PC-3 (cell line): ENCODE data around the gene ZNF277. TPM values are rescaled to one million over a fixed set of nuclear protein-coding genes. Genes with fewer than 3 reads are reported as not detected.
"Not testable (repeated sequence)": the region's sequence is repeated elsewhere in the genome, so short reads cannot be mapped to it uniquely, and the experiment has no call there.

ENCODE experiments used
- ATAC-seq: fragments of 200-7000 bp; cut with Tn5 transposase; 2 replicates; pipeline ENCODE4 v1.9.1; 2020; ENCODE audit warnings: mild to moderate bottlenecking, moderate library complexity
- BruUV-seq: library from RNA; stranded (reverse); fragments of 400-500 nt; replicated peaks from 2 replicates; lab custom pipeline; 2021; lab: Mats Ljungman, UMichigan
- CTCF ChIA-PET: fragments of 300-600 bp; sonication (Branson Sonifier 250); formaldehyde crosslinking; loops from one replicate; lab custom pipeline; 2022; ENCODE audit warnings: antibody characterized with exemption; lab: Charles Lee
- POLR2A ChIA-PET: fragments of 300-600 bp; sonication (Branson Sonifier 250); formaldehyde crosslinking; loops from one replicate; lab custom pipeline; 2022; ENCODE audit warnings: antibody characterized with exemption; ENCODE audit not compliant: unreplicated experiment; lab: Charles Lee
- DNase-seq: peaks from one replicate; pipeline ENCODE4 v3.0.0-alpha.2; 2015
- H2AFZ ChIP-seq: fragments of 300-600 bp; sonication (generic); 2 replicates; pipeline ENCODE4 v1.6.0; 2016; ENCODE audit warnings: antibody characterized with exemption, low read length
- H3F3A ChIP-seq: fragments of 300-600 bp; sonication (generic); one replicate; pipeline ENCODE4 v1.6.0; 2017; ENCODE audit warnings: antibody characterized with exemption, low read length, control low read depth, mild to moderate bottlenecking; ENCODE audit not compliant: unreplicated experiment
- H3K27ac ChIP-seq: fragments of 300-600 bp; sonication (generic); 2 replicates; pipeline ENCODE4 v1.5.1; 2016; ENCODE audit warnings: mild to moderate bottlenecking, low read length
- H3K27me3 ChIP-seq: fragments of 300-600 bp; sonication (generic); 2 replicates; pipeline ENCODE4 v1.6.1; 2016; ENCODE audit warnings: low read length, mixed read lengths
- H3K36me3 ChIP-seq: fragments of 300-600 bp; sonication (generic); 2 replicates; pipeline ENCODE4 v1.6.1; 2016; ENCODE audit warnings: low read depth, mixed run types, low read length, mixed read lengths
- H3K4me1 ChIP-seq: fragments of 300-600 bp; sonication (generic); 2 replicates; pipeline ENCODE4 v1.5.1; 2016; ENCODE audit warnings: low read length; ENCODE audit not compliant: insufficient read depth
- H3K4me2 ChIP-seq: fragments of 300-600 bp; sonication (generic); 2 replicates; pipeline ENCODE4 v1.6.0; 2016; ENCODE audit warnings: low read length
- H3K4me3 ChIP-seq: fragments of 300-600 bp; sonication (generic); 2 replicates; pipeline ENCODE4 v1.5.1; 2016; ENCODE audit warnings: mild to moderate bottlenecking, low read length, mixed read lengths
- H3K79me2 ChIP-seq: fragments of 300-600 bp; sonication (generic); 2 replicates; pipeline ENCODE4 v1.6.1; 2017; ENCODE audit warnings: low read length, mixed read lengths
- H3K9ac ChIP-seq: fragments of 300-600 bp; sonication (generic); 2 replicates; pipeline ENCODE4 v1.6.0; 2016; ENCODE audit warnings: mild to moderate bottlenecking, low read length
- H3K9me2 ChIP-seq: fragments of 300-600 bp; sonication (generic); replicated peaks from 2 replicates; pipeline ENCODE4 v1.6.1; 2016; ENCODE audit warnings: mixed run types, low read length, mixed read lengths
- H3K9me3 ChIP-seq: fragments of 300-600 bp; sonication (generic); 2 replicates; pipeline ENCODE4 v1.6.1; 2016; ENCODE audit warnings: low read length, mixed read lengths
- H4K20me1 ChIP-seq: fragments of 300-600 bp; sonication (generic); 2 replicates; pipeline ENCODE4 v1.6.1; 2016; ENCODE audit warnings: low read length, mixed read lengths
- CTCF ChIP-seq: fragments of 300-600 bp; sonication (generic); conservative IDR thresholded peaks from 2 replicates; pipeline ENCODE4 v1.5.1; 2017; ENCODE audit warnings: antibody characterized with exemption, low read depth, mild to moderate bottlenecking, low read length
- EZH2 ChIP-seq: fragments of 300-600 bp; sonication (generic); IDR thresholded peaks from one replicate; pipeline ENCODE4 v1.6.1; 2017; ENCODE audit warnings: antibody characterized with exemption, mild to moderate bottlenecking, low read length; ENCODE audit not compliant: unreplicated experiment
- EZH2phosphoT487 ChIP-seq: fragments of 300-600 bp; sonication (generic); IDR thresholded peaks from 2 replicates; pipeline ENCODE4 v1.6.1; 2018; ENCODE audit warnings: mild to moderate bottlenecking, antibody characterized with exemption, low read length, borderline replicate concordance
- intact Hi-C: fragments of 100-400 bp; cut with micrococcal nuclease; formaldehyde crosslinking; loops from 2 replicates; pipeline ENCODE4 v1.9.0; 2023
- total RNA-seq: library from RNA; depleted of rRNA; stranded (reverse); fragments of >200 nt; gene quantifications from 2 replicates; pipeline ENCODE4 v1.2.3, GENCODE V29; 2014

Gene ZNF277
- total RNA-seq, 1 experiment from 2014 or later, result 14.0 TPM

DNA sequence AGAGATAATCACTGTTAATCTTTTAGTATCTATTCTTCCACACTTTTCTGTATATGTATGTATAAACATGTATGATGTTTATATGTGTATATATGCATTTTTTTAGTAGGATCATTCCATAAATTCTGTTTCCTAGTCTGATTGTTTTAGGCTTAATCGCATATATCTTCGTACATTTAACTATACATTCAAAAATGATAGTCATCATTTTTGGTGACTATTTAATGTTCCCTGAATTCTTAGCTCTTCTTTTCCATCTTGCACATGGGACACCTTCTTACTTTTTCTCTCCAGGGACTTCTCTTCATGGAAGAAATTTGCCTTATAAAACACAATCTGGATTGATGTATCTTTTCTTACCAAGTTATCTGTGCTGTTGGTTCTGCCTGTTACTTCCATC, 42.1 kb downstream of the ZNF277 start:
- Histone ChIP-seq H3K9me2 (no peaks in the 10 kb centered on the region), H3K27me3 (no peaks in the 10 kb centered on the region), H4K20me1 (no peaks in the 10 kb centered on the region), H3K9me3 (no peaks in the 10 kb centered on the region), H2AFZ (no peak overlapping the region), H3K4me2 (no peak overlapping the region), H3K79me2 (no peaks in the 10 kb centered on the region), H3K9ac (no peak overlapping the region), H3K4me3 (no peak overlapping the region), H3K27ac (no peak overlapping the region), H3K4me1 (no peaks in the 10 kb centered on the region), H3K36me3 (no peaks in the 10 kb centered on the region), H3F3A (no peaks in the 10 kb centered on the region)
- DNase-seq (no peak), ATAC-seq (no peak)
- TF ChIP-seq EZH2phosphoT487, result no peak
- TF ChIP-seq EZH2, result no peak
- no peak for TF ChIP-seq CTCF
- intact Hi-C loops, result no loop called here
- POLR2A ChIA-PET, result no interaction called here
- CTCF ChIA-PET, result no interaction called here
- BruUV-seq, result no TSS peak

GRCh38 chr7:112249967-112250366, 43.5 kb downstream of the ZNF277 start:
- H3K4me2 ChIP-seq, H3K27me3 ChIP-seq, H3K9me3 ChIP-seq, H3K4me3 ChIP-seq, BruUV-seq, H3K4me1 ChIP-seq, H3K79me2 ChIP-seq, POLR2A ChIA-PET, DNase-seq, H3K9me2 ChIP-seq, H2AFZ ChIP-seq, CTCF ChIA-PET, ATAC-seq, H3K9ac ChIP-seq, H3F3A ChIP-seq, H3K27ac ChIP-seq, H3K36me3 ChIP-seq, H4K20me1 ChIP-seq, intact Hi-C loops: not testable (repeated sequence)

- no peak for ATAC-seq
- ChIA-PET POLR2A (no interaction called here), CTCF (no interaction called here)
These were observed 45.6 kb downstream of the ZNF277 start for GRCh38 chr7:112252141-112252540.

More at GRCh38 chr7:112252141-112252540, 45.6 kb downstream of the ZNF277 start:
- no peak overlapping the region for H3K27ac ChIP-seq
- H2AFZ ChIP-seq, result no peak overlapping the region
- no peak overlapping the region for H3K4me3 ChIP-seq
- H3F3A ChIP-seq, result no peaks in the 10 kb centered on the region
- no peaks in the 10 kb centered on the region for H3K27me3 ChIP-seq
- H3K4me1 ChIP-seq, result peaks cover 3% of the 10 kb centered on the region; the same call in 1 of the 2 replicates
- no peaks in the 10 kb centered on the region for H3K9me2 ChIP-seq
- no peaks in the 10 kb centered on the region for H4K20me1 ChIP-seq
- TF ChIP-seq EZH2phosphoT487, result no peak
- no peak for TF ChIP-seq CTCF
- TF ChIP-seq EZH2, result no peak
- no peak for DNase-seq
- H3K79me2 ChIP-seq, result no peaks in the 10 kb centered on the region
- H3K9me3 ChIP-seq, result no peaks in the 10 kb centered on the region
- no peaks in the 10 kb centered on the region for H3K36me3 ChIP-seq
- BruUV-seq, result no TSS peak
- intact Hi-C loops, result no loop called here
- H3K9ac ChIP-seq, result no peak overlapping the region
- H3K4me2 ChIP-seq, result no peak overlapping the region
